ENCODE data around the gene ST3GAL3.

Gene ST3GAL3

DNA sequence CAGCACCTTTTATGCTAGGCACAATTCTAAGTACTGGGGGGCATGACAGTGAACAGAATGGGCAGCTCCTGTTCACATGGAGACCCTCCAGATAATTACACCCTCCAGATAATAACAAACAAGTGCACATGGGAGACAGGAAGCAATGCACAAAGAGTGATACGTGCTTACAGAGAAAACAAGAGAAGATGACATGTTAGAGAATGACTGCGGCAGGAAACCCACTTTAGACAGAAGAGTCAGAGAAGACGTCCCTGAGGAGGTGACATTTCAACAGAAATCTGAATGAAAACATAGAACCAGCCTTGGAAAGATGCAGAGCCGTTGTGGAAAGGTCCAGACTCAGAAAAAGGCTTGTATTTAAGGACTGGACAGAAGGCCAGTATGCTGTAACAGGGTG is 171.5 kb downstream of the ST3GAL3 start:
- DNase-seq (ENCODE audit: low spot score): no peak

DNA sequence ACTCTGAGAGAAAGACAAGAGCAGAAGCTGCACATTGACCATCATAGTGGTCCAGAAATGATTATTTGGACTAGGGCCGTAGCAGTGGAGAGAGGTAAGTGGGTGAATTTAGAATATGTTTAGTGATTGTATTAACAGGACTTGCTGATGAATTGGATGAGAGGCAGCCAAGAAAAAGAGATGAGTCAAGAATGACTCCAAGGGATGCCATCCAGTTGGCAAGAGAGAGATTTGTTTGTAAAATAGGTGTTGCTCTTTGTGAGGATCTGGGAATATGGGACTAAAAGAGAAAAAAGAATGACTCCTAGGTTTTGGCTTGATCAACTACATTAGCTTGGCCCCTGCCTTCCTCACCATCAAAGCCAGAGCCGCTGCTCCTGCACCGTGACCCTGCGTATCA is 172.1 kb downstream of the ST3GAL3 start:
- DNase-seq (ENCODE audit: low spot score): peak; percentile 55

DNA sequence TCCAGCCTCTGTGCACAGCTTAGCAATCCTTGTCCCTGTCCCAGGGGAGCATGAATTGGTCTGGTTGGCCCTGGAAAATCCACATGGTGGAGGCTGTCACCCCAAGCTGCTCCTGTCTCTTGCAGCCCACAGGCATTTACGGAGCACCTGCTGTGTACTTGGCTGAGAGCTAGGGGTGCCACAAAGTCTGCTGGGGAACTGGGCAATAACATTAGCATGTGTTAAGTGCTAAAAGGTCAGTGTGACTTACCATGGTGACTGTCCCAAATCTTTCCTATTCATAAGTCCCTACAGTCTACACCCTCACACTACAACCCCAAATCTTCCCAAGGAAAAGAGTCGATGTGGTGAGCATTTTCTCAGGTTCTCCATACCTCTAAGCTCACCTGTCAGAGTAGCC is 172.7 kb downstream of the ST3GAL3 start:
- no peak for DNase-seq (ENCODE audit: low spot score)

DNA sequence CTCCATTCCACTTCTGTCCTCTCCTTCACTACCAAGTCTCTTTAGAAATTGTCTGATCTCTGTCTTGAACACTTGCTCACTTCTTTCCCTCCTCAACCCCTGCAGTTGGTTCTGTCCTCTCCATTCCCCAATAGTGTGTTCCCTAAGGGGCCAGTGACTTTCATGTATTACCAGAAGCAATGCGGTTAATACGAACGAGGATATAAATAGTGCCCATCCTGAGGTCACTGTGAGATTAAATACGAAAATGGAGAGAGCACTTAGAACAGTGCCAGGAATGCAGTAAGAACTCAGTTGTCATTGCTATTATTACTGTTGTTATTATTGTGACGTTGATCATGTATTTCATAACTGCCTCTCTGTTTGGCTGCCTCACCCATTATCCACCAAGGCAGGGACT is 173.3 kb downstream of the ST3GAL3 start:
- DNase-seq (ENCODE audit: low spot score): no peak

DNA sequence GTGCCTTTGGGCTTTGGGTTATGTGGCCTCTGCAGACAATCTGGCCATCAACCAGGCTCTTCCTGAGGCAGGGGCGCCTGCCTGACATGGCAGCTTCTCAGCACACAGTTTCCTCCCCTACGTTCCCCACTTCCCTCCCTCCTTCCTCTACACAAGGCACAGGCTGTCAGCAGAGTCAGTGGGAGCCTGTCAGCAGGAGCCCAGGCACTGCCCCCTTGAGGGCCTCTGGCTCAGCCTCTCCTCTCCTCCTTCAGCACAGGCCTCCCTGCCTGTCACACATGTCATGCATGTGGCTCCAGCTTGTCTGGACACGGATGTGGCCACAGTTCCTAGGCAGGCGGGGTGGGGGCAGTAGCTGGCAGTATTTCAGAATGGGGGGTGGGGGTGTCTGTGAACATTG is 174.1 kb downstream of the ST3GAL3 start:
- DNase-seq (ENCODE audit: low spot score): no peak

DNA sequence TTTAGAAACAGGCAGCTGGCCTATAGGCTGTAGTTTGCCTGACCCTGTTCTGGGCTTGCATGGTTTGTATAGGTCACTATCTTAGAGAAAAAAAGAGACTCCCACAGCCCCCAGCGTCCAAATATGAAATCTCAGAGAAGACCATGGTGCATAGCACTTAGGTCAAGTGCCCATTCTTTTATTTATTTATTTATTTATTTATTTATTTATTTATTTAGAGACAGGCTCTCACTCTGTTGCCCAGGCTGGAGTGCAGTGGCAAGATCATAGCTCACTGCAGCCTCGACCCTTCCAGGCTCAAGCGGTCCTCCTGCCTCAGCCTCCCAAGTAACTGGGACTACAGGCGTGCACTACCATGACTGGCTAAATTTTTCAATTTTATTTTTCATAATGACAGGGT is 175.4 kb downstream of the ST3GAL3 start:
- DNase-seq (ENCODE audit: low spot score): no peak

DNA sequence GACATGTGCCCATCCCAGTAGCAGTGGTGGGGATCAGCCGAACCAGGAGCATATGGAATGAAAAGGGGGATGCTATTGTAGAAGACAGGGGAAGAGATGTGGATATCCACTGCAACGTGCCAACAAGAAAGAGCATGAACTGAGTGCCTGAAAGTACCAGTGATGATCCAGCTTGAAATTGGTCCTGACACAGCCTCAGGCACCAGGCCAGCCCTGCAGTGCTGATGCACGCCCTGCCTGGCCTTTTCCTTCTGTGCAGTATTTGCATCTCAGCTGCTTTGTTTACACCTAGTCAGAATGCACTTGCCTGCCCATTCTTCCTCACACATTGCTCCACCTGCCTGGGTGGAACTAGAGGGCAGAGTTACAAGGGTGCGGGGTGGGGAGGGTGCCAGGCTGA is 176.0 kb downstream of the ST3GAL3 start:
- DNase-seq (ENCODE audit: low spot score): no peak

DNA sequence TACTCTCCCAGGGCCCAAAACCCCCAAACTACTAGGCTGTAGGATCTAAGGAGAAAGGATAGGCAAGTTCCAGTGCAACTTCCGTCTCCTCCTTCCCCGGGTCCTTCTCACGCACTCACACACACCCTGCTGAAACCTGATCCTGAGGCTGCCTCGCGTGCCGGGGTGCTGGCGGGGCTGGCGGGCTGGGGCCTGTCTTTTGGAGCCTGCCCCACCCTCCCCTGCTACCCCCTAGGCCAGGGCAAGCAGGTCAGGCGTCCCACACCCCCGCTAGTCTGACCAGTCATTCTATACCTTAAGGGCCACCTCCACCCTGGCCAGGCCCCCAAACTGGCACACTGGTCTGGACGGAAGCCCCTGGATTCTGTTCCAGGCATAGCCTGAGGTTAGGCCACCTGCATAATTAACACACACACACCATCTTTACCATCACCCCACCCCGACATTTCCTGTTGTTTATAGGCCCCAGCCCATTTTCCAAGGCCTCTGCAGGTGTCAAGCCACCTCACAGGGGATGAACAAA is 178.0 kb downstream of the ST3GAL3 start:
- no peak for DNase-seq (ENCODE audit: low spot score)

DNA sequence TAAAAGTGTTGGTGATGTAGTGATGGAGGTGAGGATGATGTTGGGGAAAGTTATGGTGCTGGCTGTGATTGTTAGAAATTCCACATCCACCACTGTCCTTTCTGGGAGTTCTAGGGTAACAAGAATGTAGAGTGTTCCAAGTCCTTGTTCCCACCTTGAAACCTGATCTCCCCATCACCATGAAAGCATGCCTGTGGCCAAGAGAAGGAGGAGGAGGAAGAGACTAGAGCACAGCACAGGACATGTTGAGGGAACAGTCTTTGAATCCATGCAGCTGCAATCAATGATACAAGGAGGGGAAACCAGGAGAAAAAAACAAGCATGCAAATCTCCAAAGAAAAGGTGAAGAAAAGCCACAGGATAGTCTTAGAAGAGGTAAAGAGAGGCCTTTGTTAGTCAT is 180.4 kb downstream of the ST3GAL3 start:
- no peak for DNase-seq (ENCODE audit: low spot score)

DNA sequence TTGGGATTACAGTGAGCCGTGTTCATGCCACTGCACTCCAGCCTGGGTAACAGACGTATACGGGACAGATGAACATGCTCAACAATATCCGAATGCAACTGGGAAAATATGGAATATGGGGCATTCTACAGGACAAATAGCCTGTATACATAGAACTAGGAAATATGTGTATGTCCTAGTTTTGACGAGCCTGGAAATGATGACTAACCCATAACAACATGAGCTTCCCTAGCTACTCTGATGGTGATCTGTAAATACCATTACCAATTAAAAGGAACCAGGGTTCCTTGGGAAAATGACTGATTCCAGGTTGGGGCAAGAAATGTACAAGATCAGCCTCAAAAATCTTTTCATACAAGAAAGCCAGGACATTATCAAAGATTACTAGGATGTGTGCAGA is 183.5 kb downstream of the ST3GAL3 start:
- DNase-seq (ENCODE audit: low spot score): no peak

DNA sequence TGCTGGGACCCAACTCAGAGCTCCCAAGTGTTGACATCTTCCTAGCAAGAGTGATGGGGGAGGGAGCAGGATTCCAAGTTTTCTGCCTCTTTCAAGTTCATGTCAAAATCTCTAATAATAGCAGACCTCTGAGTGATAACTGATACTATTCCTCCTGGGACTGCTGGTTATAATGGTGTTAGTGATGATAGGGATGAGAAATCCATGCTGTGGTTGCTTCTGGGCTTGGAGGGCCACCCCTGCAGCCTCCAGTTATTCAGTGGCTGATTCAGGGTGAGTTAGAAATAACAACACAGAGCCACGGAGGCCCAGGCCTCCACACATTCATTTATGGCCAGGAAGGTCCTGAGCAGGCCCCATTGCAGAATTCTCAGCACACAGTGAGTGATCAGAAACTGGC is 185.7 kb downstream of the ST3GAL3 start:
- no peak for DNase-seq (ENCODE audit: low spot score)

DNA sequence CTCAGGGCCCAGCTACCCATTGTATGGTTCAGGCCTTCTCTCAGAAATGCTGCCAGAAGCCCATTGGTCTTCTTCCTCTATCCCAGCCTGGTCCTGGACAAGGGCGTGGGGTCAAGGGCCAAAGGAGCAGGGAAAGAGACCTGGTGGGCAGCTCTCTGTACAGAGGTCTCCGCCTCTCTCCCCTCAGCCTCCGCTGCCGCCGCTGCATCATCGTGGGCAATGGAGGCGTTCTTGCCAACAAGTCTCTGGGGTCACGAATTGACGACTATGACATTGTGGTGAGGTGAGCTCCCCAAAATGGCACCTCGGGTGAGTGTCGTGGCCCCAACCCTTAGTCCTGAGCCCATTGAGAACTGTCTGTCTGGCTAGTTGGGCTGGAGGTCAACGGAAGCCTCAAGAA is 191.6 kb downstream of the ST3GAL3 start:
- DNase-seq (ENCODE audit: low spot score): no peak

DNA sequence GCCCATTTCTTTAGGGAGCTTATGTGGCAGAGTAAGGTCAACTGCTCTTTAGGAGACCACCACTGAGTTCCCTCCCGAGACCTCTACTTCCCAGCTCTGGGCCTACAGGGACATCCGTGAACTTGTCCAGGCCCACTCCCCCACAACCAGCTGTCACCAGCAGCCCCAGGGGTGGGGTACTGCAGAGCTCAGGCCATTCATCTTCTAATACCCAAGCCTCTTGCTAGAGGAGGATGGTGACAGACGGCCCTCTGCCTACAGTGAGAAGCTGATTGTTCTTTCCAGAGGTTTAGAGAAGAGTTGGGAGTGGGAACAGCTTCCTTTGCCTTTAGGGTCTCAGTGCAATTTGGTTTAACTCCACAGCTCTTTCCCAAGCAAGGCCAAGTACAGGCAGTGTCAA is 193.1 kb downstream of the ST3GAL3 start:
- no peak for DNase-seq (ENCODE audit: low spot score)

DNA sequence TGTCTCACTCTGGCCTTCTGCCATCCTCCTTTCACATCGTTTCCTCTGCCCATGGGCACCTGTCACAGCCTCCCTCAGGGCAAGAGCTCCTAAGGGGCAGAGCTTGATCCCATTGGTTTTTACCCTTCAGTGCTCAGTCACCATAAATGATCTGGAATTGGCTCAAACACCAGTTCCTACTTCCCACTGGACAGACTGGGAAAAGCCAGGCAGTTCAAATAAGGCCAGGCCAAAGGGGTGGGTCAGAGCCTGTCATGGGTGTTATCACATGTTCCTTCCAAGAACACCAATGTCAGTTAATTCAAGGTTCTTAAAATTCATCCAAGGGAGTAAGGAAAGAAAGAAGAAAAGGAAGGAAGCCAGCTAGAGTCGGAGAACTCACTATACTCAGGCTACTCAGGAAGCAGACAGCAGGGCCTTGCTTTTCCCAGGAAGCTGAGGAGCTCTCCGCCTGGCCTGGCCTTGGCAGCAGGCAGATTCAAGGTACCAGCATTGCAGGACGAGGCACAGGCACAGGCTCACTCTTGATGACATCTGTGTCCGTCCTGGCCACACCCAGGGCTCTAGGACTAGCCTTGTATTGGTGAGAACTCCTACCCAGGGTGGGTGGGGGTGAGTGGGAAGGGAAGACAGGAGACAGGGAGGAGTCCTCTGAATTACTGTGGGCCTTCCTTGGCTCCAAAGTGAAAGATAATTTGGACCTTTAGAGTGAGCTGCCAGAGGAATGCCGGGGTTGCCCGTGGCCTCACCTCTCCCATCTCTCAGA is 194.0 kb downstream of the ST3GAL3 start:
- no peak for DNase-seq (ENCODE audit: low spot score)

DNA sequence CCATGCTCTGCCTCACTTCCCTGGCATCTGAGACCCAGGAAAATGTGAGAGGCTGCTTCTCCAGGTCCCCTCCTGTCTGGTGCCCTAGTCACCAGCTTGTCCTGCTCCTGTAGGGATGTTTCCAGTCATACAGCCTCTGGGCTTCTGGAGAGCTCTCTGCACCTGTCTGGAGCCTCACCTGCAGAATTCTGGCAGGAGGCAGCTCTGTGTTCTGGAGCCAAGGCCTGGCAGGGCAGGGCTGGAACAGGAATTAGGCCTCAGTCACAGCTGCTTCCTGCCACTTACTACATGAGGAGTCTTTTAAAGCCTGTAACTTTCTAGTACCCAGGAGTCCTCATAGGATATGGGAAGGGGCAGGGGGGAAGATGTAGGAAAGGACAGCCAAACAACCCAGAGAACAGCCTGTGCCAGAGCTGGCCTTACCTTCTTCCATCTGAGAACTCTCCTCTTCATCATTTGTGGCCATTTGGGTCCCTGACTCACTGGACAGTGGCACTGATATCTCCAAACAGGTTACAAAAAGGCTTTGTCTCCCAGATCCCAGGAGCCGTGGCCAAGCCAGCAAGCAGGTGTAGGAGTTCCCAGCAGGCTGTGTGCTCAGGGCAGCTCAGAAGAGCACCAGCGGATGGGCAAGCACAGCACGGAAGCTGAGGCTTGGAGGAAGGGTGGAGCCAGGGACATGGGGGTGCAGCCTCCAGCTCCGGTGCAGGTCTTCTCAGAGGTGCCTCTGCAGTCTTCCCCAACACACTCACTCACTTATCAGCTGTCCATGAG is 194.9 kb downstream of the ST3GAL3 start:
- no peak for DNase-seq (ENCODE audit: low spot score)

DNA sequence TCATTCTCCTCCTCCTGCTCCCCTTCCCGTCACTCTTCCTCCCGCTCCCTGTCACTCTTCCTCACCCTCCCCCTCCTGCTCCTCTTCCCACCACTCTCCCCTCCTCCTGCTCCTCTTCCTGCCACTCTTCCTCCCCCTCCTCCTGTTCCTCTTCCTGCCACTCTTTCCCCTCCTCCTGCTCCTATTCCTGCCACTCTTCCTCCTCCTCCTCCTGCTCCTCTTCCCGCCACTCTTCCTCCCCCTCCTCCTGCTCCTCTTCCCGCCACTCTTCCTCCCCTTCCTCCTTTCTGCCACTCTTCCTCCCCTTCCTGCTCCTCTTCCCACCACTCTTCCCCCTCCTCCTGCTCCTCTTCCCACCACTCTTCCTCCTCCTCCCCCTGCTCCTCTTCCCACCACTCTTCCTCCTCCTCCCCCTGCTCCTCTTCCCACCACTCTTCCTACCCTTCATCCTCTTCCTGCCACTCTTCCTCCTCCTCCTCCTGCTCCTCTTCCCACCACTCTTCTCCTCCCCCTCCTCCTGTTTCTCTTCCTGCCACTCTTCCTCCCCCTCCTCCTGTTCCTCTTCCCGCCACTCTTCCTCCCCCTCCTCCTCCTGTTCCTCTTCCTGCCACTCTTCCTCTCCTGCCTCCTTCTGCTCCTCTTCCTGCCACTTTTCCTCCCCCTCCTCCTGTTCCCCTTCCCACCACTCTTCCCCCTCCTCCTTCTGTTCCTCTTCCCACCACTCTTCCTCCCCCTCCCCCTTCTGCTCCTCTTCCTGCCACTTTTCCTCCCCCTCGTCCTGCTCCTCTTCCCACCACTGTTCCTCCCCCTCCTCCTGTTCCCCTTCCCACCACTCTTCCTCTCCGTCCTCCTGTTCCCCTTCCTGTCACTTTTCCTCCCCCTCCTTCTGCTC is 197.6 kb downstream of the ST3GAL3 start:
- DNase-seq (ENCODE audit: low spot score): no peak

DNA sequence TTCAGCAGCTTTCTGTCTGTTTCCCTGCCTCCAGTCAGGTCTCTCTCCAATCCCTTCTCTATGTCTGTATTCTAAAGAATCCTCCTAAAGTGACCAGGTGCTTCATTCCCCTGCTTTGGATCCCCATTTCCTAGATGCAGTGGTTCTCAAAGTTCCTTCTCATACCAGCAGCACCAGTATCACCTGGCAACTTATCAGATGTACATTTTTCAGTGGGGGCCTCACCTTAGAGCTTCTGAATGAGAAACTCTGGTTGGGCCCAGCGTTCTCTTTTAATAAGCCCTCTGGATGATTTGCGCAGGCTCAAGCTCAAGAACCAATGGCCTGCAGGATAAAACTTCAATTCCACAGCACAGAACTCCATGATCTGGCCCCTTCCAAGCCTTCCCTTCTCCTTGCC is 200.9 kb downstream of the ST3GAL3 start:
- DNase-seq (ENCODE audit: low spot score): no peak

DNA sequence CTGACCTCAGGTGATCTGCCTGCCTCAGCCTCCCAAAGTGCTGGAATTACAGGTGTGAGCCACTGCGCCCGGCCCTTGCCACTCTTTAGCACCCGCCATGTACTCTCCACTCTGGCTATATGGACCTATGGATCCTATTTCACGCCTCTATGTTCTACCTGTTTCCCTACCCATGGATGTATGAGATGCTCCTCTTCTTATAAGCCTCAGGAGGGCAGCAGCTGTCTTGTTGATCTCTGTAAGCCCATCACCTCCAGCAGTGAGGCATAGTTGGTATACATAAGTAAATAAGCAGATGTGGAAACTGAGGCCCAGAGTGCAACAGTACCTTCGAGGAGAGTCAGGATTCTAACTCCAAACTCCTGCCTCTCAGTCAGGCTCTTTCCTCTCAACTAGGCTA is 201.5 kb downstream of the ST3GAL3 start:
- no peak for DNase-seq (ENCODE audit: low spot score)

DNA sequence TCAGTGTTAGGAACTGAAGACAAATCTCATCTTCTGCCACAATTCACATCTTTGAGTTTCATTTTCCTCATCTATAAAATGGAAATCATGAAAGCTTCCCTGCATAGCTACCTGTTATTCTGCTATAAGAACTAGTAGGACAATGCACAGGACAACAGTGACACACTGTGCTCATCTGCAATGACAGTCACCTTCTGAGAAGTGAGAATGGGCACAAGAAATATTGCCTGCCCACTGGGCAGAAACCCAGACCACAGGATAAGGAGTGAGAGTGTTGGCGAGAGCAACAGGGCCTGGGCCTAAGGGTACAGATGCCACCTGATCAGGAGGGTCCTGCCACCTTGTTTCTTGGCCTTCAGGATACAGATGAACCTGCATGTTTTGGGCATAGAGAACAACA is 203.0 kb downstream of the ST3GAL3 start:
- no peak for DNase-seq (ENCODE audit: low spot score)

DNA sequence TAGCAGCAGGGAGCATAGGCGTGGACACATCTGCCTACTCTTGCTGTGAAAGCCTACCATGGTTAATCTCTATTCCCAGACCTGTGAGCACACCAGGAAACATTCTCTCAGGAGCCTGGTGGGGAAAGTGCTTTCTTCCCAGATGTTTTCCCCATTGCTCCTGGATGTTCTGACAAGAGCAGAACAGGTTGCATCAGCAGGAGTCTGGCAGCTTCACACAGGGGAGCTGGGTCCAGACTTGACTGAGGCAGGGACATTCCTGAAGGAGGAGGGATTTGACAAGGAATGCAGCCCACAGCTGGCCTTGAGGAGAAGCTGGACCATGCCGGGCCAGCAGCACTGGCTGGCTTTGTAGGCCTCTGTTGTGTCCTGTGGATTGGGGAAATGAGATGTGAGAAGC is 205.3 kb downstream of the ST3GAL3 start:
- DNase-seq (ENCODE audit: low spot score): peak; percentile 87

DNA sequence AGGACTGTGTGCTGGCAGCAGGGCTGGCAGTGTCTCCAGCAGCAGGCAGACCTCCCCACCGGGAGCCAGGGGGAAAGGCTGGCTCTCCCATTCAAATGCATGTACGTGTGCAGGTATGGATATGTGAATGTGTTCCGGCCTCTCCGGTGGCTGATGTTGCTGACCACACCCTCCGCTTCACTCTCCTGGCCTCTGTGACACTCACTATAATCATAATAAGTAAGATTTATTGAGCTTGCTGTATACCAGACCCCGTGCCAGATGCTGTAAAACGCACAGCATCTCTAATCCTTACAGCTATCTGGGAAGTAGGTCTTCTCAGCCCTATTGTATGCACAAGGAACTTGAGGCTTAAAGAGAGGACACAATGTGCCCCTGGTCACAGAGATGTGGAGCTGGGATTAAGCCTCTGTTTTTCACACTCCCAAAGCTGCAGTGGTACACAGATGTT is 205.7 kb downstream of the ST3GAL3 start:
- no peak for DNase-seq (ENCODE audit: low spot score)

DNA sequence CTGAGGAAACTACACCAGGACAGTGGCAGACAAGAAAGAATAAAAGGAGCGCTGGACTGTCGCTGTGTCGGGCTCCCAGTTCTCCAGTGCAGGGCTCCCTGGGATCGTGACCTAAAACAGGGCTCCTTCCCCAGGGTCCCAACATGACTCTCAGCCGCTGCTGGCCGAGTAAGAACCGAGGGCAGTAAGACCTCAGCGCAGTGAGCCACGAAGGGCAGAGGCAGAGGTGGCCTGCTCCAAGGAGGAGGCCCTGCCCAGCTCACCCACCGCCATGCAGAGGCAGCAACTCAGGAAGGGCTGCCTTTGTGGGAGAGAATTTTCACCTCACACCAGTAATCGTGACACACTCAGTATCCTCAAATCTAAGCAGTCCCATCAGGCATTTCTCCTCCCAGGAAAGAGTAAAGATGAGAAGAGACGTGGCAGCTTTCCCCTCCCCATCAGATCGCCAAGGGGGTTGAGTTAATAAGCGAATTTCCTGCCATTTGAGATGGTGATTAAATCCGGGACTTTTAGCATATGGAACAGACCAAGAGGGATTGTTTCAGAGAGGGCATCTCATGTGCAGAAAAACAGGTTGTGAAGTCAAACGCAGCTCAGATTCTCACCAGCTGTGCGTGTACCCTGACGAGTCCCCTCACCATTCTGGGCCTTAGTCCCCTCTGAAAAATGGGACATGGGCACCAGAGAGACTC is 206.5 kb downstream of the ST3GAL3 start:
- no peak for DNase-seq (ENCODE audit: low spot score)
